GM18867 (cell line): ENCODE data around the gene ARNT2.

Source experiments
- ATAC-seq: cut with Tn5 transposase; IDR thresholded peaks from one replicate; pipeline ENCODE4 v1.9.1; 2021; ENCODE audit warnings: mild to moderate bottlenecking, moderate library complexity; ENCODE audit not compliant: unreplicated experiment

Gene ARNT2

DNA sequence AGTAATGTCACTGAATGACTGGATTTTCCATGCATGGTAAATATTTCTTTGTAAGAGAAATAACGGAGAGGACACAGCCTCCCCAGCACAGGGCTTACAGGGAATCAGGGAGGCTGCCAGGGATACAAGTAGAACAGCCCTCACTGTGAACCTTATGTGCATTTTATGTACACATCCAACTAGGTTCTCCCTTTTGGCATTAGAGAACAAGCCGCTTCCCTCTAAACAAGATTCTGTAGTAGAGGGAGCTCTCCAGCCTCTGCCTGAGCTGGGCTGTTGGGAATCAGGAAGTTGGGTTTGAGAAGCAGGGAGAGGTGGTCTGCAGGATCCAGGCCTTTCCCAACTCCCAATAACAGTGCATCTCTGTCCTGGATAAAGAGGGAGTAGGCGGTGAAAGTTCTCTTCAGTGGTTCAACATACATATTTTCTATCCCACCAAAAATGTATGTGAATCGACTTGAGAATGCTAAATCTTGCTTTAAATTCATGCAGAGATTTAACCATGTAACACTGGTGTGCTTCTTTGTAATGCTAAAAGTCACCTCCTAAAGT lies 83.7 kb downstream of the ARNT2 start:
- ATAC-seq = no peak

DNA sequence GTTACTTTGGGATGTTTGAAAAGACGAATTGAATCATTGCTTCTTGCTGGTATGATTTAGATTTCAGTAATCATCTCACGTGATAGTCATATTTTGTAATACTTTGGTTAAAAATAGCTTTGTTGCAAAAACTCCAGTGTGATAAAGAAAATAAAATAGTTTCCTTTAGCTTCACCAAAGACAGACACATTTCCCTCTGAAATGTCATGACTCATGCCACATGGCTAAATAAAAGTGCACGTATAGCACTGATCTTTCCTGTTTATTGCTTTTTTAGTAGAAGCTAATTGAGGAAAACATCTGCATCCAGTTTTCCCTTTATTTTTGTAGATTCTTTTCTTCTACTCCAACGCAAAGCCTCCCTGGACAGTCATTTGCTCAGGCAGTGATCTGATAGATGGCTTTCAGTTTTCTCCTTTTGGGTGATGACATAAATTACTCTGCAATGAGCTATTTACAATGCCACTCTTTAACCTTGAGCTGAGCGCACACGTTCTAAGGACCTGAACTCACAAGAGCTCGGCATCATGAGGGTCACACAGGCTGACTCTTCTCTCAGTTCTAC lies 84.9 kb downstream of the ARNT2 start:
- ATAC-seq = no peak

DNA sequence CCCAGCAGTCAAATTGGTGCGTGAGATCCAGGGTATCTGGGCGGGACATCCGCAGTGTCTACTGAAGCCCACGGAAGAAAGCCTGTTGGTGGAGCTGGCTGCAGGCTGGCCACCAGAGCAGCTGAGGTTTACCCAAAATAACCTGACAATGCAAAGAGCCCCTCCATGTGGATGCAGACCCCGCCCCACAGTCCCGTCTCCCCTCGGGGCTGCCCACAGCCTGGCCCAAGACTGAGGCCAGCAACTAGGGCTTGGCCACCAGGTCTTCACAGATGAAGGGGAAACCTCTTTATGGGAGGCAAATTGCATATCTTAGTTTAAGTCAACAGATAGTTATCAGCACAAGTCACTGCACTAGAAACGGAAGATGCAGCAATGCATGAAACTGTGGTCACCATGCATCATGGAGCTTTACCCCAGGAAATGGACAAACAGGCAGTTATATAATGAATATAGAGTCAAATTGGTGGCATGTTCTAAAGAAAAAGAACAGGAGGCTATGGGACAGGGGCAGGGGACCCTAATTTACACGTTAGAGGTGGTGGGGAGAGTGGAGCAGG lies 86.3 kb downstream of the ARNT2 start:
- no peak for ATAC-seq

DNA sequence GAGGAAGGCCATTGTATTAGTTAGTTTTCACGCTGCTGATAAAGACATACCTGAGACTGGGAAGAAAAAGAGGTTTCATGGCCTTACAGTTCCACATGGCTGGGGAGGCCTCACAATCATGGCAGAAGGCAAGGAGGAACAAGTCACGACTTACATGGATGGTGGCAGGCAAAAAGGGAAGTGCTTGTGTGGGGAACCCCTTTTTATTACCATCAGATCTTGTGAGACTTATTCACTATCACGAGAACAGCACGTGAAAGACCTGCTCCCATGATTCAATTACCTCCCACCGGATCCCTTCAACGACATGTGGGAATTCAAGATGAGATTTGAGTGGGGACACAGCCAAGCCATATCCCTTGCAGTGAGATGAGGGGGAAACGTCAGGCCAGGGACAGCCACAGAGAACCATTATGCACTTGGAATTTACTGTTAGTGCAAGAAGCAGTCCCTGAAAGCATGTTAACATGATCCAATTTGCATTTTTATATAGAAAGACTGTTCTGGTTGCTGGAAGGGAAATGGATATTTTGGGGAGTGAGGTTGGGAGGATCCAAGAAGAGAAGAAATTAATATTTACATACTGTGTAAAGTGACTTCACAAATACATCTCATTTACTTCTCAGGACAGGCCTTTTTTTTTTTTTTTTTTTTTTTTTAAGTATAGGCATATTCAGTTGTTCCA lies 87.1 kb downstream of the ARNT2 start:
- ATAC-seq = no peak

DNA sequence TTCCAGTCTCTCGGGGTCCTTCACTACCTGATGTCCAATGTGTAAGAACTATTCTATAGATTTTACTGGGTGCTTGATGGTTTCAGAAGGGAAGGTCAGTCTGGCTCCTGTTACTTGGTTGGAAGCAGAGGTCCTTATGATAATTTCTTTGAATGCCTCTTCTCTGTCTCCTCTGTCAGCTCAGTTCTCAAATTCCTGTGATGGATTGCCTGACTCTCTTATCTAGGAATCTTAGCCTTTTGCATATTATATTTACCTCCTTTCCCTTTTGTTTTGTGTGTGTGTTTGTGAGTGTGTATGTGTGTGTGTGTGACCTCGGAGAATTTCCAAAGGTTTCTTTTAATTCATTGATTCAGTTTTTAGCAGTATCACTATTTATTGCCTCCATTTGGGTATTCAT lies 88.2 kb downstream of the ARNT2 start:
- ATAC-seq = no peak

DNA sequence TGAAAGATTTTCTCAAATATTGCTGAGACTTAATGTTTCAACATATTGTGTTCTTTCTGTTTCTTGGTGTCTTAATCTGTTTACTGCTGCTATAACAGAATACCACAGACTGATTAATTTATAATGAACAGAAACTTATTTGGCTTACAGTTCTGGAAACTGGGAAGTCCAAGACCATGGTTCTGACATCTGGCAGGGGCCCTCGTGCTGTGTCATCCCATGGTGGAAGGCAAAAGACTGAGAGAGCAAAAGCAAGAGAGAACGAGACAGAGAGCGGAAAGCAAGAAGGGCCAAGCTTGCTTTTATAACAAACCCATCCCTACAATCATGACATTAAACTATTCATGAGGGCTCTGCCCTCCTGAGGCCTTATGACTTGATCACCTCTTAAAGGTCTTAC lies 88.7 kb downstream of the ARNT2 start:
- ATAC-seq = no peak

DNA sequence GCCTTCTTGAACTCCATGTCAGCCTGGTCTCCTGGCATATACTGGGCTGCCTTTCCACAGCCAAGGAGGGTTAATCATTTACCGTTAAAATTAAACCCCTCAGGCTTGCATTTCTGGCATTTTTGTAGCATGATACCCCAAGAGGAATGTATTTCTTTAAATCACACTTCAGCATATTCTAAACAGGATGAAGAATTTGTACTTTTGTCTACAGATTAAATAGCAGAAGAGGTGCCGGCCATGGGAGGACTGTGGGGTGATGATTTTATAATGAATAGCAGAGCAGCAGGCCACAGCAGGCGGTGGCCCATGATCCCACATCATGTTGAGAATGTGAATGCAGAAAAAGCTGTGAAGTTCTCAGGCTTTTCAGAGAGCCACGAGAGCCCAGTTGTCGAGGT lies 90.2 kb downstream of the ARNT2 start:
- no peak for ATAC-seq

DNA sequence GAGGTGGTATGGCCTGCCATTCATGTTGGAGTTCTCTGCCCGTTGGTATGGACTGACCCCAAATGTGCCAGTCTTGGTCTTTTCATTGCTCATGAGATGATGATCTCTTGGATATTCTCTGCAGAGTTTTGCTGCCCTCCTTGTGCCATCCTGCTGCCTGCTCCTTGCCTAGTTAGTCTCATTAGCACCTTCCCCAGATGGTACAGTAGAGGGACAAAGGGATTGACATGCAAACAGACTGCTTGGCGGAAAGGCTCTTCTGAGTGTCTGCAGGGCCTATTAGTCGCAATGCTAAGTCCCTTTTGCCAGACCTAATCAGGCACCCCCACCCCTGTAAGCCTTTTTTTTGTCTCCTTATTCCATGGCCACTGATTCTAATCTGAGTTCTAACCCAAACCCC lies 90.6 kb downstream of the ARNT2 start:
- no peak for ATAC-seq

DNA sequence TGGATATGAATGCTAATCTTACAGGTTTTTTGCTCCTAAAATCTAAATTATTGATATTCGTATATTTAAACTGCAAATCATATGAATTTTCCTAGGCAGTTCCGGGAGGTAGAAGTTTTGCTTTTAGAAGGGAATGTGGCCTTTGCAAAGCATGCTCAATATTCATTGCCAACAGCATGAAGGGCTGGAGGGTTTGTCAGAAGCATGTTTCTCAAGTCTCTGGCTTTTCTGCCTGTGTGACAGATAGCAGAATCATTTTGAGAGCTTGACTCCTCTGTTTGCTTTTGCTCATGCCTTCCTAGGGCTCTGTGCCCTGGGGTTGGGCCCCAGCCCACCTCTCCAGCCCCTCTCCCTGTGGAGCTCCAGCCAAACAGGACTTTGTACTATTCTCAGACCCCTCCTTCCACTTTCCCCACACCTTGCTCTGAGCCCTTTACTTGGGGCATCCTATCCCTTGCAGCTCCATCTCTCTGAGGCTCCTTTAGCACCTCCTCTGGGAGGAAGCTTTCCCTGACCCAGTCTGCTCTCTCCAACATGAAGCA lies 91.3 kb downstream of the ARNT2 start:
- no peak for ATAC-seq

DNA sequence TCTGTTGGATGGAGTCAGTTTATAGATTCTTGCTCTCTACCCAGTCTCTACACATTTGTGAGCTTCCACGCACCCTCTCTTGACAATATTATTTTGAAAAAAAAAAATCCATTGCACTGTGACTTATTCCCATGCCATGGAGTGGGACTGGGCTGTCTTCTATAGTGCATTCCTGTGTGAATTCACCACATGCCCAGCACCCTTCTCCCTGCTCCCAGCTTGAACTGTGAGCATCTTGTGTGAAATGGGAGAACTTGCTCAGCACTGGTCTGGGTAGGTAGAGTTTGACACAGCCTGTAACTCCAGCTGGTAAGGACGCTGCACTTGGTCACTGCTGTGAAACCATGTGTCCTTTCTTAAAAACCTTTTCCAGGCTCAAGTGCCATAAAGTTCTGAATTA lies 91.9 kb downstream of the ARNT2 start:
- ATAC-seq = no peak

DNA sequence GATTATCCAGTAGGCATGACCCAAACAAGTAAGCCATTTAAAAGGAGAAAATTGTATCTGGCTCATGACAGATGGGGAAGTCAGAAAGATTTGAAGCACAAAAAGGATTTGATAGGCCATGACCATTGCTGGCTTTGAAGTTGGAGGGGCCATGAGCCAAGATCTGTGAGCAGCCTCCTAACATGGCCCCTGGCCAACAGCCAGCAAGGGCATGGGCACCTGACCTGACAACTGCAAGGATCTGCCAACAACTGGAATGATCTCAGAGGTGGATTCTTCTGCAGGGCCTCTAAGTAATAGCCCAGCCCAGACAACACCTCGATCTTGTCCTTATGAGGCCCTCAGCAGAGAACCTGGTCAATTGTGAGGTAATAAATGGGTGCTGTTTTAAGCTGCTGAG lies 93.0 kb downstream of the ARNT2 start:
- ATAC-seq = no peak

DNA sequence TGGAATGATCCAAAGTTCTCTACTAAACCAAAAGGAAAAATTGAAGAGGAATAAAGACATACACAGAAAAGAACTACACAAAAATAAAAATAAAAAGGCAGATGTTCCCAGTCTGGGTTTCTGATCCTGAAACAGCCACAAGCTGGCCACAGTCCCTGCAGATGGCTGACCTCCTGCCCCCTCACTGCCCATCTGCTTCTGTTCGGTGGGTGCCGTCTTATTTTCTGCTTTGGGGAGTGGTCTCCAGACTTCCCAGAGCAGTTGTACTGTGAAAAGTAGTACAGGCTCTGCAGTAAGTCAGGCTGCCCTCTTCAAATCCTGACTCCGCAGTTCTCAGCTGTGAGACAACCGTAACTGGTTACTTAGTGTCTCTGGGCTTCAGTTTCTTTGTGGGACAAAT lies 94.5 kb downstream of the ARNT2 start:
- no peak for ATAC-seq

DNA sequence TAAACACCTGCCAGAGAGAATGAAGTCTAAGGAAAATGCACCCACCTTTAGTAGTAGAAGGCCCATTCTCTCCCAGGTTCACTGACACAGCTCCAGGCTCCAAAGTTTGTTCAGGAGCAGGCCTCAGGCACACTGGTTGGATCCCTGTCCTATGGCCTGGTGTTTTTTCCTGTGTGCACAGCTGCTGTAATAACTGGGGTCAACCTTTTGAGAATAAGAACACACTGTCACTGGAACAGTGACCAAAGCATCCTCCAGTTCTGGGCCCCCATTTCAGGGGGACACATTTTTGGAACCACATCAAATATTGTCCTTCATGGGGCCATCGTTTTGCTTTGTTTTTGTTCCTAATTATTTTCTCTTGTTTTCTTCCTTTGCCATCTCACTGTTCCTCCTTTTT lies 95.8 kb downstream of the ARNT2 start:
- no peak for ATAC-seq

DNA sequence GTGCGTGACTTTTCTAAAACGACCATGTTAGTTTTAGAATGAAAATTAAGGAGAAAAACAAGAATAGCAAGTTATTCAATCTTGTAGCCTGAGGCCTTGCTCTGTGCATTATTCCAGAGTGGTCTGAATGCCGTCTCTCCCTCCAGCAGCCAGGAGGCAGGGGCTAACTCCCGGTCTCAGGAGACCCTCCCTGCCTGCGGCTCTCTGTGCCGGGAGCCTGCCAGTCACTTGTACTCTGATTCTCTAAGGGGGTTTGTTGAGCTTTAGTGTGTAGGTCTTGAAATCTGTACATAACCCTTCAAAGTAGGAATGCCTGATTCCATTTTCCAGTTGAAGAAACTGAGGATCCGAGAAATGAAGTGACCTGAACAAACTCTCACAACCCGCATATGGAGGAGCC lies 97.3 kb downstream of the ARNT2 start:
- ATAC-seq = no peak

DNA sequence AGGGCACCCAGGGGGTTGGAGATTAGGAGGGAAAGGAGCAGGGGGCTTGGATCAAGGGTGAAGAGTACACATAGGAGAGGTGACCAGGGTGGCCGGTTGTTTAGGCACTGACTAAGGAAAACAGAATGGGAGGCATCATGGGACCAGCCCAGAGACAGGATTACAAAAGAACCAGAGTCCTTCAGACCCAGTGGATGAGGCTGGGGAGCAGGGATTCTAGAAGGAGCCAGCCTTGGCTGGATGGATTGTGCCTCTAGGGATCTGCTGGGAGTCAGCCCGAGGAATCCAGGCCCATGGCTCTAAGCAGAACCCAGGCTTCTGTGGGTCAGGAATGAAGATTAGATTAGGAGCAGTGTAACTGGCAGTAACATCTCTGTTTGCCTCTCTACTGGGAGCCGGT lies 98.6 kb downstream of the ARNT2 start:
- no peak for ATAC-seq

DNA sequence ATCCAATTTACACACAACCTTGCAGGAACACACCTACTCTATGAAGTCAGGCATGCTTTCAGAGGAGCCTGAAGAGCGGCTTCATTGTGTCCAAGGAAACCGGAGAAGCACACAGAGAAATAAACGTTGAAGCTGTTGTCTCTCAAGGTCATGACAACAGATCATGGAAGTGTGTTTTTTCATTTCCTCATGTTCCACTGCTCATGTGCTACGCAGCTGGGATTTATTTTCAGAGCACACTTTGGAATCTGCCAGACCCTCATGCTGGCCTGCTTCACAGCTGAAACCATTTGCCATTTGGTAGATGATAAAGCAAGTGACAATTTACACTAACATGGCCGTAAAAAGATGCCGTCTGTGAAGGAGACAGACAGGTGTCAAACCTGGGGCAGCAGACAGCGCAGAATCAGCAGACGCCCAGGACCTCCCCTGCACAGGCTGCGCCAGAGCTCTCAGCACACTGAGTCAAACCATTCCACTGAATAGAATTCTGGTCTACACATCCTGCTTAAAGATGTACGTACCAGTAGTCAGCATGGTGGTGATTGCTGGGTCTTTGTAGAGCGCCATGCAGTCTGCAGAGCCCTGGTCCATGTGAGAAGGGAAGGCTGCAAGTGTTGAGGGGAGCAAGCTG lies 99.3 kb downstream of the ARNT2 start:
- no peak for ATAC-seq

DNA sequence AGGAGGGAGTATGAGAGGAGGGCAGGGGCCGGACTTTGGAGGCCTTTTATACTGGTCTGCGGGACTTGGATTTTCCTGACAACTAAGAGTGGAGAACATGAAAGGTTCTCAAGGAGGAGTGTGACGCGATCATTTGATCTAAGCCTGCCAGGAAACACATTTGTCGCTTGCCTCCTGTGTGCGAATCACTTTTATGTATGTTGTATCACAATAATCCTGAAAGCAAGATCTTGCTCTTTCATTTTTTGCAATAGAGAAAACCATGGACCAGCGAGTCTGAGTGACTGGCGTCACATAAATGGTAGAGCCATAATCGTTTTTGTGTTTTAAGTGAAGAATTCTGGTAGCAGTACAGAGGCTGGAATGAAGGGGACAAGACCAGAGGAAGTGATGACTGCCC lies 100.7 kb downstream of the ARNT2 start:
- no peak for ATAC-seq

DNA sequence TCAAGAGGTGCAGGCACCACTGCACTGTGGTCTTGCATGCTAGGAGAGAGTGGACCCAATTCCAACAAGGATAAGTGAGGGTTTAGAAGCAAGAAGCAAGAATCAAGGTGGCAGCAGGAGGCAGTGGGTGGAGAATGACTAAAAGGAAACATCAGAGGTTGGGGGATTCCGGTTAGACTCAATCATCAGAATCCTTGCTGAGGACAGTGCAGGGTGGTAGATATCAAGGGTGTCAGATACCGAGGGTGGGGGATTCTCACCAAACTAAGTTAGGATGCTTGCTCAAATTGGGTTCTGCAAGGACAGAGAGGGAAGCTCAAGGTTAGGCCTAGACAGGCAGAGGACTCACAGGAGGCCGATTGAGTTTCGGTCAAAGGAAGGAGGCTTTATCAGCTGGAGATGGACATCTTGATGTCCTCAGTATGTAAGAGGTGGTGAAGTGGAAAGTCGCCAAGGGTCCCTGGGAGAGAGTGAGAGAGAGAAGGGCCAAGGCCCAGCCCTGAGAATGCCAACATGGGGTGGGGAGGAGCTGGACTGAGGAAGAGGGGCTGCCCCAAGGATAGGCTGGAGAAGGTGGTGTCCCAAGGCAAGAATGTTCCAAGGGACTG lies 102.2 kb downstream of the ARNT2 start:
- ATAC-seq = no peak

DNA sequence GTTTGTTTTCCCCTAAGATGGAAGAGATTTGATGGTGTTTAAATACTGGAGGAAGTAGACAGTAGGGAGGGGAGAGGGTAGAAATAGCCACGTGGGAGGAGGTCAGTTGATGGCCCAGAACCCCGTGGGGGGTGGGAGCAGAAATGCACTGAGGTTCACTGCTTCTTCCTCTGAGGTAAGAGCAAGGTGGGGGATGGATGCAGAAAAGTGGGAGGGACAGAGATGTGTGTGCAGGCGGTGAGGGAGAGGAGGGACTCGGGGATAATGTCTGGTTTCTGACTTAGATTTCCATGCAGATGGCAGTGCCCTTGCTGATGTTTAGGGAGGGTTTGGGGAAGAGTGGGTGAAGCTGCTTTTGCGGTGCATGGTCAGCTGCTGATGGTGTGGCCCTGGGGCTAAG lies 102.9 kb downstream of the ARNT2 start:
- ATAC-seq = no peak

DNA sequence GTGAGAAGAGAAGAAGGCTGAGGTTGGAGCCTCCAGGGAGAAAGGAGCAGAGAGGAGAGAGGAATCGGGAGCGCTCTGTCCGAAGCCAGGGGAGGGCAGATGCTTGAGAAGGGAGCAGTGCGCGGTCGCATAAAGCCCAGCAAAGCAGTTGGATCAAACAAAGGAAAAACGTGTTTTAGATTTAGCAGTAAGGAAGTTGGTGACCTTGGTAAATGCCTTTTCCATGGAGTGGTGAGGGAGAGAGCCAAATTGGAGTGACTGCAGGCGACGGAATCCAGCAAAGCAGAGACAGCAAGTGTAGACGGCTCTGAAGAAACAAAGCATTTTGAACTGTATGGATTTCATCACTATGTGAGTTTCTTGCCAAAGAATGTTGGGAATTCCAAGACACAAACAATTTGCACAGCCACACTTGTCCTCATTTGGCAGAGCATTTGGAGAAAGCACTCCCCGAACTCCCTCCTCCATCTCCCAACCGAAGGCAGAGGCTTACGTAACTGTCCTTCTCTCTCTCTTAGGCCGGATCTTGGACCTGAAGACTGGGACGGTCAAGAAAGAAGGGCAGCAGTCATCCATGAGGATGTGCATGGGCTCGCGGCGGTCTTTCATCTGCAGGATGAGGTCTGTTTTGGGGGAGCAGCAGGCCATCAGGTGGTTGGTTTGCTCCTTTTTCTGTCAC lies 103.6 kb downstream of the ARNT2 start:
- ATAC-seq = no peak

DNA sequence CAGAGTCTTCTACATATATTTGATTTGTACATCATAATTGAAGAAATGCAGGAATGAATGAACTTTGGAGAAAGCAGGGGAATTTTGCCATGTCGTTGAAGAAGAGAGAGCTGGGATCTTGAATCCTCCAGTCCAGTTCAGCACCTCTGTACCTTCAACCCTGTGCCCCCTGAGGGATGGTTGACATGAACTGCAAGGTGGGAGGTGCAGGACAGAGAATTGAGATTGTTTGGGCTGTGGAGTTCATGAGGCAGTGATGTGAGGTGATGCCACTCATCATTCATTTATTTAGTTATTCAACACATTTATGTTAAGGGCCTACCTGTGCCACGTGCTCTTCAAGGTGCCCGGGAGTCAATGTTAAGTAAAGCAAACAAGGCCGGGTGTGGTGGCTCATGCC lies 104.6 kb downstream of the ARNT2 start:
- no peak for ATAC-seq
